Measurements from ENCODE around the gene NID2.

DNA sequence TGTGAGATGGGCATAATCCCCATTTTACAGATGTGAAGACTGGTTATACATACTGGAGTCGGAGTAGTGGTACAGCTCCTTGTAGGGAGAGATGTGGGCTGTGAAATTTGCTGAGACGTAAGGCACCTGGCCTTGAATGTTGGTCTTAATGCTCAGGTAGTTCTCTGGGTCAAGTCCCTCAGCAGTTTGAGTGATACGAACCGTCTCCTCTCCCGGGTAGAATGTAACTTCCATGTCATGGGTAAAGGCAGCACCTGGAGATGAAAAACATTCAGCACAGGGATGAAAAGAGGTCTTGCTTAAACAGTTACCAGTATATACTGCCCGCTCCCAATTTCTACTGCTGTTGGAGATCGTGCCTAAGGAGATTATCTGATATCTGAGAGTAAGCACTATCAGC, 28.3 kb downstream of the NID2 start:
- TF ChIP-seq POLR2A (IDR thresholded peaks at IDR 0.05; ENCODE audit: low read depth, low read length) (no peak), POLR2AphosphoS5 (IDR thresholded peaks at IDR 0.05; ENCODE audit: low read depth, low read length) (no peak), TAF1 (IDR thresholded peaks at IDR 0.05; ENCODE audit: low read depth, low read length) (no peak), SPI1 (IDR thresholded peaks at IDR 0.05; ENCODE audit: low read depth, low read length) (no peak), PAX5 (IDR thresholded peaks at IDR 0.05; ENCODE audit: insufficient read depth, low read length, severe bottlenecking) (no peak), POU2F2 (IDR thresholded peaks at IDR 0.05; ENCODE audit: low read depth, low read length) (no peak)

Data from GM12891 (cell line).